Measurements from ENCODE around the gene LMAN1L.

Gene LMAN1L

DNA sequence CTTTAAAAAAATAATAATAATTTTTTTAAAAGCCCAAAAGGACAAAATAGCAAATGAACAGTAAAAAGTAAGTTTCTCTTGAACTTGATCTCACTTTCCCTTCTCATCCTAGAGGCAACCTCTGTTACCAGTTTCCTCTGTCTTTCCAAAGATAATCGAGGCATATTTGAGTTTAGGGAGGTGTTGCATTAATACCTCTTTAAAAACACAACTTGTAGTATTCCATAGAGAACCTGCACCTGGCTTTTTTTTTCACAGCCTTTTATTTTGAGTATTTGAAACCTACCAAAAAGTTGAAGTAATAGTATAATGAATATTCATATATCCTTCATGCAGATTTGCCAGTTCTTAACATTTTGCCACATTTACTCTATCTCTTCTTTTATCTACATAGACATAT, 21.6 kb upstream of the LMAN1L start:
- TF ChIP-seq, protein P1, sequence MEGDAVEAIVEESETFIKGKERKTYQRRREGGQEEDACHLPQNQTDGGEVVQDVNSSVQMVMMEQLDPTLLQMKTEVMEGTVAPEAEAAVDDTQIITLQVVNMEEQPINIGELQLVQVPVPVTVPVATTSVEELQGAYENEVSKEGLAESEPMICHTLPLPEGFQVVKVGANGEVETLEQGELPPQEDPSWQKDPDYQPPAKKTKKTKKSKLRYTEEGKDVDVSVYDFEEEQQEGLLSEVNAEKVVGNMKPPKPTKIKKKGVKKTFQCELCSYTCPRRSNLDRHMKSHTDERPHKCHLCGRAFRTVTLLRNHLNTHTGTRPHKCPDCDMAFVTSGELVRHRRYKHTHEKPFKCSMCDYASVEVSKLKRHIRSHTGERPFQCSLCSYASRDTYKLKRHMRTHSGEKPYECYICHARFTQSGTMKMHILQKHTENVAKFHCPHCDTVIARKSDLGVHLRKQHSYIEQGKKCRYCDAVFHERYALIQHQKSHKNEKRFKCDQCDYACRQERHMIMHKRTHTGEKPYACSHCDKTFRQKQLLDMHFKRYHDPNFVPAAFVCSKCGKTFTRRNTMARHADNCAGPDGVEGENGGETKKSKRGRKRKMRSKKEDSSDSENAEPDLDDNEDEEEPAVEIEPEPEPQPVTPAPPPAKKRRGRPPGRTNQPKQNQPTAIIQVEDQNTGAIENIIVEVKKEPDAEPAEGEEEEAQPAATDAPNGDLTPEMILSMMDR (IDR thresholded peaks at IDR 0.05; ENCODE audit: unreplicated experiment in 3 of 3), result no peak
- peaks cover under 1% of the 10 kb centered on the region for H3K36me3 Mint-ChIP-seq (ENCODE audit: low read depth)
- H3K4me1 Mint-ChIP-seq, result peaks cover 34% of the 10 kb centered on the region
- no peaks in the 10 kb centered on the region for H3K9me3 Mint-ChIP-seq
- no peak overlapping the region for H3K27ac Mint-ChIP-seq
- H3K4me3 Mint-ChIP-seq, result no peak overlapping the region
- no peaks in the 10 kb centered on the region for H3K27me3 Mint-ChIP-seq (ENCODE audit: low read depth)

DNA sequence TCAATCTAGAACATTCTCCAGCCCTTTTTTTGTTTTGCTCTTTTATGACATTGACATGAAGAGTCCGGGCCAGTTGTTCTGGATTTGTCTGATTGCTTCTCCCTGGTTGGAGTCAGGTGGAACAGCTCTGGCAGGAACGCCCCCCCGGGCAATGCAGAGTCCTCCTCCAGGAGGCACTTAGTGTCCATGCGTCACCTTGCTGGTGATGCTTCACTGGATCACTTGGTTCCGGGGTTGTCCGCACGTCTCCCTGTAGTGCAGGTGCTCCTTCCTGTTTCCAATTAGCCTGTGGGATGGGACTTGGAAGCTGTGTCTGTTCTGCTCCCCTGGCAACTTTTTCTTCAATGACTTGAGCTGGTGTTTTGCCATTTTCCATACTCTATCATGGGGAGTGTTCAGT, 21.0 kb upstream of the LMAN1L start:
- Mint-ChIP-seq H3K4me3 (no peak overlapping the region), H3K4me1 (peaks cover 34% of the 10 kb centered on the region), H3K27ac (no peak overlapping the region), H3K36me3 (ENCODE audit: low read depth) (peaks cover 4% of the 10 kb centered on the region), H3K9me3 (no peaks in the 10 kb centered on the region), H3K27me3 (ENCODE audit: low read depth) (no peaks in the 10 kb centered on the region)
- TF ChIP-seq, protein P1 (IDR thresholded peaks at IDR 0.05; ENCODE audit: unreplicated experiment in 3 of 3), result no peak

DNA sequence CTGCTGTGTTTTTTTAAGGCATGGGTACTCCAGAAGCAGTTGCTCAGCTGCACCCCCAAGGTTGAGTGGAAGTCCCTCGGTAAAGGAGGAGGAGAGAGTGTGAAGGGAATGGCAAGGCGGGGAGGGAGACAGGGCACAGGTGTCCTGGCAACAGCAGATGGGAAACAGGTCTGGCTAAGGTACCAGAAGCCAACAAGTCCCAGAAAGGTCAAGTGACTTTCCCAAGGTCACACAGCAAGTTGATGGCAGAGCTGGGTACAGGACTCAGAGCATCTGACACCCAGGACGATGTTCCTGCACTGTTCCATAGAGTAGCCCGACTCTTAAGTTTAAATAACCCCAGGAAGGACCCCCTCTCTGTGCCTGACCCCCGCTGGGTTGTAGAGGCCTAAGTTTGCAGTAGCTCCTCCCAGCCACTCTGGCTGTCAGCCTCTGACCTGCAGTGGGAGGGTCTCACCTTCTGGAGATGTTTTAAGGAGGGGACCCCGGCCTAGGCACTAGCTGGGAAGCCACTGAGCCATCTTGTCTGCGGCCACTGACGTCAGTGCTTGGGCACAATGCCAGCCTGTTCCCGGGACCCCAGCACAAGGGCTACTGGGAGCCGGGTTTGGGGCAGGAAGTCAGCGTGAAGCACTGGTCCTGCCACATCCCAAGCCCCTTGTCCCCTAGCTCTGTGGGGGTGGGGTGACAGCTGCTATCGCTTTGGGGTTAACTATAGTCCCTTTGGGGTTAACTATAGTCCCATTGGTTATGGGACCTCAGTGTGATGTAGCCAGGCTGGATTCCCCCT, 20.2 kb upstream of the LMAN1L start:
- TF ChIP-seq, protein P1 (IDR thresholded peaks at IDR 0.05; ENCODE audit: unreplicated experiment in 3 of 3), result no peak
- no peaks in the 10 kb centered on the region for H3K27me3 Mint-ChIP-seq (ENCODE audit: low read depth)
- no peak overlapping the region for H3K27ac Mint-ChIP-seq
- no peak overlapping the region for H3K4me3 Mint-ChIP-seq
- H3K4me1 Mint-ChIP-seq, result peaks cover 34% of the 10 kb centered on the region
- peaks cover 4% of the 10 kb centered on the region for H3K36me3 Mint-ChIP-seq (ENCODE audit: low read depth)
- H3K9me3 Mint-ChIP-seq, result no peaks in the 10 kb centered on the region

DNA sequence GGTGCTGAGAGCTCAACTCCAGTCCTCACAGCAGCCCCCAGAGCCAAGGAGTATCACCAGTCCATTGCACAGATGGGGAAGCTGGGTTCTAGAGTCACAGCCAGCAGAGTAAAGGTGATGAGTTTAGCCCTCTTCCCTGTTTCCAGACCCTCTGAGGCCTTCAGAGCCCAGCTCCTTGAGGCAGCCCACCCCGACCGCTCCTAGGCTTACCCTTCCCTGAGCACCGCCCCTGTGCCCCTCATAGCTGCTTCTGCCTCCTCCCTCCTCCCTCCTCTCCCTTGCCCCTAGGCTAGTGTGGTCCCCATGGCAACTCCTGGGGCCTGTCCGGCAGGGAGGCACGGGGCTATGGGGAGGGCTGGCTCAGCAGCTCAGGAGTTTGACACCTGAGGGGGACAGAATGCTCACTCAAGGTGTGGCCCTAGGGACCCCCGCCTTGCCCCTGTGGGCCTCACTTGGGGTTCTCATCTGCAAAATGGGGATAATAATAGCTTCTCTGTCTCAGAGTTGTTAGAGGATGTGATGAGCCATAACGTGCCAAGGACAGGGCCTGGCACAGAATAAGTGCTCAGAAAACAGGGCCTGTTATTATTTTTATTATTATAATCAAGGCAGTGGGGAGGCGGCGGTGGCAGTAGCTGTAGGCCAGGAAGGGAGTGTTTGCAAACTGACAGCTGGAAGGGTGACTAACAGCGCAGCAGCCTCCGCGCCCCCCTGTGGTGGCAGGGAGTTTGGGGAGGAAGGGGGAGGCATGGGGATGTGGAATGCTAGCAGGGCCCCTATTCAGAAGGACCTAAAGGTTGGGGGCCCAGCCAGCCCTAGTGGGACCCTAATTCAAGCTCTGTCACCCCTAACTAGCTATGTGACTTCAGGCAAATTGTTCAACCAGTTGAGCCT, 19.3 kb upstream of the LMAN1L start:
- no peak overlapping the region for H3K4me3 Mint-ChIP-seq
- H3K9me3 Mint-ChIP-seq, result no peaks in the 10 kb centered on the region
- H3K27me3 Mint-ChIP-seq (ENCODE audit: low read depth), result no peaks in the 10 kb centered on the region
- TF ChIP-seq, protein P1 (IDR thresholded peaks at IDR 0.05; ENCODE audit: unreplicated experiment in 3 of 3), result no peak
- no peak overlapping the region for H3K27ac Mint-ChIP-seq
- H3K4me1 Mint-ChIP-seq, result peaks cover 24% of the 10 kb centered on the region
- peaks cover 4% of the 10 kb centered on the region for H3K36me3 Mint-ChIP-seq (ENCODE audit: low read depth)

DNA sequence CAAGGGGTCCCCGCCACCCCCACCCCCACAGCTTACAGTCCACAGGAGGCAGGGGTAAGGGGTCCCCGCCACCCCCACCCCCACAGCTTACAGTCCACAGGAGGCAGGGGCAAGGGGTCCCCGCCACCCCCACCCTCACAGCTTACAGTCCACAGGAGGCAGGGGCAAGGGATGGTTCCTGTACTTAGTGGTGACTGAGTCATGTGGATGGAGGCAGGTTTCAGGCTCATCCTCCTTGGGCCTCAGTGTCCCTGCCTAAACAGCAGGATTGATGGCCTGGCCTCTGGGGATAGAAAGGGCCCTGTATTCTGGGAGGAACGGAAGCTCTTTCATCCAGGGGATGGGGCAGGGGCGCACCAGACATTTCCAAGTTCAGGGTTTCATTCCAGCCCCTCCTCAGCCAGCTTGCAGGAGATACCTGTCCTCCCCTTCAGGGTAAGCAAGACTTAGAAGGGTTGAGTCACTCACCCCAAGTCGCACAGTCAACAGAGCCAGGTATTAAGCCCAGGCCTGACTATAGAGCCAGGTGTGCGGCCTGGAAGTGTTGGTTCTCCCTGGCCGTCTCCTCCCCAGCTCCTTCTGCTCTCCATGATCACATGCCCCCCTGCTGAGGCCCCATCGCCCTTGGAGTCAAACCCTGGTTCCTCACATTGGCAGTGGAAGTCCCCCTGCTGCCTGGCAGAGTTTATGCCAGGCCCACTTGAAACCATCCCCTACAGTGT, 18.2 kb upstream of the LMAN1L start:
- H3K4me3 Mint-ChIP-seq, result no peak overlapping the region
- peaks cover 4% of the 10 kb centered on the region for H3K36me3 Mint-ChIP-seq (ENCODE audit: low read depth)
- no peak overlapping the region for H3K27ac Mint-ChIP-seq
- H3K27me3 Mint-ChIP-seq (ENCODE audit: low read depth), result no peaks in the 10 kb centered on the region
- H3K9me3 Mint-ChIP-seq, result no peaks in the 10 kb centered on the region
- TF ChIP-seq, protein P1 (IDR thresholded peaks at IDR 0.05; ENCODE audit: unreplicated experiment in 3 of 3), result no peak
- peaks cover 18% of the 10 kb centered on the region for H3K4me1 Mint-ChIP-seq
